ENCODE measurements around the gene GPBP1L1. TPM values are rescaled to one million over a fixed set of nuclear protein-coding genes. Genes with fewer than 3 reads are reported as not detected.

The GPBP1L1 gene
- total RNA-seq, 4 donors from 2014 or later = 98.6 to 147 (median 115) TPM

- Histone ChIP-seq H3K4me1 (peaks cover 16 to 95% (median 17%) of the 10 kb centered on the region in 3 donors), H3K27ac (no peak overlapping the region), H3K36me3 (no peaks in the 10 kb centered on the region), H3K4me3 (no peak overlapping the region), H3K9me3 (no peaks in the 10 kb centered on the region), H3K27me3 (no peaks in the 10 kb centered on the region)
- no peak for ATAC-seq
- 88 to 89% methylated on average over 4 of the region's 4 CpGs for WGBS, 2 donors (ENCODE audit: low coverage in 1 of 2)
- TF ChIP-seq CTCF (IDR thresholded peaks at IDR 0.05) = no peak
- no peak for TF ChIP-seq POLR2A (IDR thresholded peaks at IDR 0.05)
- no peak for TF ChIP-seq POLR2AphosphoS5 (IDR thresholded peaks at IDR 0.05)
- no peak for TF ChIP-seq EP300 (IDR thresholded peaks at IDR 0.05)
Observed at GRCh38 chr1:45673956-45674355, 12.4 kb downstream of the GPBP1L1 start.

DNA sequence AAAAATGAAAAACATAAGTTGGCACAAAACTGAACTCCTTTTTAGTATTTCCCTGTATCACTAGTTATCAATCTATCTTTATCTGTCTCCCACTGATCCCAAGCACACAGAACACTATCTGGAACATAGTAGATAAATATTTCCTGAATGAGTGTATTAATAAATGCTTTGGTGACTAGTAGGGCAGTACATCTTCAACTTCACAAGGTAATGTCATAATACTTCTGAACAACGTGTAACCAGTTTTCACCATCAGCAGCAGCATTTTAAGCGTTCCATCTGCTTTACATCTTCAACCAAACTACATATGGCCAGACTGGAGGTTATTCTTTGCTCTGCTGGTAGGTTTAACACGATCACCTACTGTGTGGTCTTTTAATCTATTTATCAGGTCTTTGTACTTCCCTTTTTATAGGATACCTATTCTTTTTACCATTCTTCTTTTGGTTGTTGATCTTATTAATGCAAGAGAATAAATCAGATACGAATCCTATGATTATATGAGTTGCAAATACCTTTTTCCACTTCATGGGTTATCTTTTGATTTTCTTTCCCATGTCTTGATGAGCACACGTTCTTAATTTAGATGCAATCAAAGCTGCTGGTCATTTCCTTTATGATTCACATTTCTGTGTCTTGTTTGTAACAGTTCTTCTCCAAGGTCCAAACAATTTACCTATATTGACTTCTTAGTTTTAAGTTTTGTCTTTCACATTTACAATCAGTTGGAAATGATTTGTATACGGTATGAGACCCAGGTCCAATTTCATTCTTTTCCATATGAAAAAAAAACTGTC is 16.3 kb downstream of the GPBP1L1 start:
- ATAC-seq = no peak
- Histone ChIP-seq H3K27me3 (no peaks in the 10 kb centered on the region), H3K4me1 (peaks cover 2 to 85% (median 5%) of the 10 kb centered on the region in 3 donors), H3K36me3 (no peaks in the 10 kb centered on the region), H3K4me3 (no peak overlapping the region), H3K9me3 (no peaks in the 10 kb centered on the region), H3K27ac (no peak overlapping the region)
- WGBS, 2 donors (ENCODE audit: low coverage in 1 of 2) = 35 to 70% methylated on average over 6 of the region's 6 CpGs
- TF ChIP-seq EP300 (IDR thresholded peaks at IDR 0.05) (no peak), CTCF (IDR thresholded peaks at IDR 0.05) (no peak)

- WGBS, 2 donors (ENCODE audit: low coverage in 1 of 2) = 9 to 15% methylated on average over 1 of the region's 1 CpG
- ATAC-seq = no peak
Observed at GRCh38 chr1:45669379-45669778, 17.0 kb downstream of the GPBP1L1 start.

DNA sequence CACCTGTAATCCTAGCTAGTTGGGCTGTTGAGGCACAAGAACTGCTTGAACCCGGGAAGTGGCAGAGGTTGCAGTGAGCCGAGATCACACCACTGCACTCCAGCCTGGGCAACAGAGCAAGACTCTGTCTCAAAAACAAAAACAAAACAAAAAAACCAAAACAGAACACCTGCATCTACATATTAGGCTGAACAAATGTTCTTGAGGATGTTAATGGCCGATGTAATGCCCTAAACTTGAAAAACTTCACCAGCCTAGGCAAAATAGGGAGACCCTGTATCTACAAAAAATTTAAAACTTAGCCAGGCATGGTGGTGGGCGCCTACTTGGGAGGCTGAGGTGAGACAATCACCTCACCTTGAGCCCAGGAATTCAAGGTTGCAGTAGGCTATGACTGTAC is 17.8 kb downstream of the GPBP1L1 start:
- H3K9me3 ChIP-seq = no peaks in the 10 kb centered on the region
- ATAC-seq = no peak
- H3K27ac ChIP-seq = no peak overlapping the region
- H3K27me3 ChIP-seq = no peaks in the 10 kb centered on the region
- WGBS, 2 donors (ENCODE audit: low coverage in 1 of 2) = 93 to 100% methylated on average over 3 to 4 of the region's 4 CpGs
- no peak overlapping the region for H3K4me3 ChIP-seq
- H3K36me3 ChIP-seq = no peaks in the 10 kb centered on the region
- H3K4me1 ChIP-seq = peaks cover 2 to 70% (median 5%) of the 10 kb centered on the region in 3 donors
- no peak for TF ChIP-seq POLR2AphosphoS5 (IDR thresholded peaks at IDR 0.05)
- TF ChIP-seq CTCF (IDR thresholded peaks at IDR 0.05) = no peak
- TF ChIP-seq POLR2A (IDR thresholded peaks at IDR 0.05) = no peak
- no peak for TF ChIP-seq EP300 (IDR thresholded peaks at IDR 0.05)

More at GRCh38 chr1:45669379-45669778, 17.0 kb downstream of the GPBP1L1 start:
- H3K36me3 ChIP-seq = no peaks in the 10 kb centered on the region
- H3K27ac ChIP-seq = no peak overlapping the region
- peaks cover 2 to 78% (median 5%) of the 10 kb centered on the region in 3 donors for H3K4me1 ChIP-seq
- no peak overlapping the region for H3K4me3 ChIP-seq
- TF ChIP-seq POLR2A (IDR thresholded peaks at IDR 0.05) (no peak), EP300 (IDR thresholded peaks at IDR 0.05) (no peak), POLR2AphosphoS5 (IDR thresholded peaks at IDR 0.05) (no peak), CTCF (IDR thresholded peaks at IDR 0.05) (no peak)
- H3K9me3 ChIP-seq = no peaks in the 10 kb centered on the region
- no peaks in the 10 kb centered on the region for H3K27me3 ChIP-seq
